ENCODE data around the gene OR5B21. TPM values are rescaled to one million over a fixed set of nuclear protein-coding genes. Genes with fewer than 3 reads are reported as not detected.

OR5B21 gene
- total RNA-seq, 4 donors from 2014 or later: not detected

DNA sequence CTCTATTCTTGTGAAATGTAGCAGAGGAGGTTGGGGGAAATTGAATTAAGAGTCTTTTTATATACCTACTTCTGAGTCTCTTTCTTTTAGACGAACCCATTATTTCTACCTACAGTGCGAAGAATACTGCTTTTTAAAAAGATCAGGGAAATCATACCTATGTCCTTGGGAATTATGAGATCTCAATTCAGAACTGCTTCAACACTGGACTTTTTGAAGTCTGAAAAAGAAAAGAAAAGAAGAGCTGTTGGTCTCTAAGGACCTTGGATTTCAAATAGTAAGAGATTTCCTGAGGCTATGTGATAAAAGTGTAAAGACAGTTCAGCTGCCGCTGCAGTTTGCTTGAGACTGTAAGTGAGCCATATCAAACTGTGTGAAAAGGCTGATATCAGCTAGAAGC lies 3.7 kb upstream of the OR5B21 start:
- no peak overlapping the region for H3K4me3 ChIP-seq

DNA sequence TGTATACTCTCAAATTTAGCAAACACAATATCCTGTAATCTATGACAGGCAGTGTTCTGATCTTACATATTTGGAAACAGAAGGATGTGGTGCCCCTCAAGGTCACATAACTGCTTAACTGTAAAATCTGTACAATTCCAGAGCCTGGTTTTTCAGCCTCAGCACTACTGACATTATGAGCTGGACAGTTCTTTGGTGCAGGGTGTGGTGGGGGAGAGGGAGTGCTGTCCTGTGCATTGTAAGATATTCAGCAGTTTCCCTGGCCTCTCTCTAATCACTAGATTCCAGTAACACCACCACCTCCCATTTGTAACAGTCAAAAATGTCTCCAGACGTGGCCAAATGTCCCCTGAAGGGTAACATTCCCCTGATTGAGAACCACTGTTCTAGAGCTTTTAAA lies 1.8 kb upstream of the OR5B21 start:
- H3K27me3 ChIP-seq: no peaks in the 10 kb centered on the region
- DNase-seq: no peak
- no peaks in the 10 kb centered on the region for H3K4me1 ChIP-seq
- H3K27ac ChIP-seq: no peak overlapping the region
- H3K9me3 ChIP-seq: no peaks in the 10 kb centered on the region
- no peaks in the 10 kb centered on the region for H3K36me3 ChIP-seq
- H3K4me3 ChIP-seq: no peak overlapping the region
- TF ChIP-seq POLR2A (IDR thresholded peaks at IDR 0.05): no peak
- TF ChIP-seq, protein P1, sequence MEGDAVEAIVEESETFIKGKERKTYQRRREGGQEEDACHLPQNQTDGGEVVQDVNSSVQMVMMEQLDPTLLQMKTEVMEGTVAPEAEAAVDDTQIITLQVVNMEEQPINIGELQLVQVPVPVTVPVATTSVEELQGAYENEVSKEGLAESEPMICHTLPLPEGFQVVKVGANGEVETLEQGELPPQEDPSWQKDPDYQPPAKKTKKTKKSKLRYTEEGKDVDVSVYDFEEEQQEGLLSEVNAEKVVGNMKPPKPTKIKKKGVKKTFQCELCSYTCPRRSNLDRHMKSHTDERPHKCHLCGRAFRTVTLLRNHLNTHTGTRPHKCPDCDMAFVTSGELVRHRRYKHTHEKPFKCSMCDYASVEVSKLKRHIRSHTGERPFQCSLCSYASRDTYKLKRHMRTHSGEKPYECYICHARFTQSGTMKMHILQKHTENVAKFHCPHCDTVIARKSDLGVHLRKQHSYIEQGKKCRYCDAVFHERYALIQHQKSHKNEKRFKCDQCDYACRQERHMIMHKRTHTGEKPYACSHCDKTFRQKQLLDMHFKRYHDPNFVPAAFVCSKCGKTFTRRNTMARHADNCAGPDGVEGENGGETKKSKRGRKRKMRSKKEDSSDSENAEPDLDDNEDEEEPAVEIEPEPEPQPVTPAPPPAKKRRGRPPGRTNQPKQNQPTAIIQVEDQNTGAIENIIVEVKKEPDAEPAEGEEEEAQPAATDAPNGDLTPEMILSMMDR (IDR thresholded peaks at IDR 0.05): no peak

More for the DNA sequence above, 3.7 kb upstream of the OR5B21 start:
- no peak overlapping the region for H3K27ac ChIP-seq
- H3K27me3 ChIP-seq: no peaks in the 10 kb centered on the region
- DNase-seq: no peak
- no peaks in the 10 kb centered on the region for H3K36me3 ChIP-seq
- H3K9me3 ChIP-seq: no peaks in the 10 kb centered on the region
- TF ChIP-seq, protein P1 (IDR thresholded peaks at IDR 0.05): no peak
- no peak for TF ChIP-seq POLR2A (IDR thresholded peaks at IDR 0.05)
- no peaks in the 10 kb centered on the region for H3K4me1 ChIP-seq

DNA sequence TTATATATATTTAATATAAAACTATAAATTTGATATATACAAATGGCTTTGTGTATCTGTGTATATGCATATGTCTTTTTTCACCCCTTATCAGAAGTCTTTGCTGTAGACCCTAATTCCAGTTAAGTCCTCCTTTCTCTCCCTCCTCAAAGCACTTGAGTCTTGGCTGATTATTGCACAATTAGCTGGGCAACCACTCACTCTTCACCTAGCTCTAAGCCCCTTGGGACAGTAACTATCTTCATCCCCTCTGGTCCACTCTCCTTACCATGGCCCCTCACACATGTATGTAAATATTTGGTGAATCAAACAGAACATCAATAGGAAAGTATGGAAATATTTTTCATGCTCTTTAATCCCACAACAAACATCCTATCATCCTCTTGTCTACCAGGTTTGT lies 909 bp upstream of the OR5B21 start:
- DNase-seq: no peak
- Histone ChIP-seq H3K4me3 (no peak overlapping the region), H3K9me3 (no peaks in the 10 kb centered on the region), H3K36me3 (no peaks in the 10 kb centered on the region), H3K4me1 (no peaks in the 10 kb centered on the region), H3K27ac (no peak overlapping the region), H3K27me3 (no peaks in the 10 kb centered on the region)
- TF ChIP-seq, protein P1 (IDR thresholded peaks at IDR 0.05): no peak
- no peak for TF ChIP-seq POLR2A (IDR thresholded peaks at IDR 0.05)

DNA sequence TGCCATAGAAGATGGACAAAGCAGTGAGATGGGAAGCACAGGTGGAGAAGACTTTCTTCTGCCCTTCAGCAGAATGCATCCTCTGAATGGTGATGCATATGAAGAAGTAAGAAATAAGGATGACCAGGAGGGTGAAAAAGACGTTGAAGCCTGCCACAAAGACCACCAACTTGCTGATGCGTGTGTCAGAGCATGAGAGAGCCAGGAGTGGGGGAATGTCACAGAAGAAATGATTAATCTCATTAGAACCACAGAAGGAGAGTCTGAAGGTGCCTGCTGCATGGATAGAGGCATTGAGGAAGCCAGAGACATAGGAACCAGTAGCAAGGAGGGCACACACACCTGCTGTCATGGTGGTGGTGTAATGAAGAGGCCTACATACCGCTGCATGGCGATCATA lies 550 bp downstream of the OR5B21 start:
- no peak overlapping the region for H3K27ac ChIP-seq
- H3K9me3 ChIP-seq: no peaks in the 10 kb centered on the region
- no peak overlapping the region for H3K4me3 ChIP-seq
- H3K36me3 ChIP-seq: no peaks in the 10 kb centered on the region
- H3K4me1 ChIP-seq: no peaks in the 10 kb centered on the region
- no peak for DNase-seq
- no peak for TF ChIP-seq POLR2A (IDR thresholded peaks at IDR 0.05)
- TF ChIP-seq, protein P1 (IDR thresholded peaks at IDR 0.05): no peak
- H3K27me3 ChIP-seq: no peaks in the 10 kb centered on the region

DNA sequence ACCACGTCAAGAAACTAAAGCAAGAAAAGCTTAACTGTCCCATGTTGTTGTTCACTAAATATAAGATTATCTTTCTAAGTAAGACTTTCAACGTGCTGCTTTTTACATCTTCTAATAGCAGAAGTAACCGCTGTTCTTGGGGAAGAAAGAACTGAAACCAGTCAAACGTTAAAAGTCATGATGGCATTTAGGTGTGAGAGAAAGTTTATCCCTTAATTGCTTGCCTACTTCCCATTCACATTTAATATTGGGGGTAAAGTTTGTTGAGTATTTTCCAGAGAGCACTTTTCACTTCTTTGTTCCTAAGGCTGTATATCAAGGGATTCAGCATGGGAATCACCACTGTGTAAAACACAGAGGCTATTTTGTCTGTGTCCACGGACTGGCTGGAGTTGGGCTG lies 970 bp downstream of the OR5B21 start:
- no peak for DNase-seq
- no peaks in the 10 kb centered on the region for H3K9me3 ChIP-seq
- H3K4me1 ChIP-seq: no peaks in the 10 kb centered on the region
- H3K27me3 ChIP-seq: no peaks in the 10 kb centered on the region
- no peak for TF ChIP-seq POLR2A (IDR thresholded peaks at IDR 0.05)
- TF ChIP-seq, protein P1 (IDR thresholded peaks at IDR 0.05): no peak
- no peak overlapping the region for H3K27ac ChIP-seq
- H3K4me3 ChIP-seq: no peak overlapping the region
- H3K36me3 ChIP-seq: no peaks in the 10 kb centered on the region

DNA sequence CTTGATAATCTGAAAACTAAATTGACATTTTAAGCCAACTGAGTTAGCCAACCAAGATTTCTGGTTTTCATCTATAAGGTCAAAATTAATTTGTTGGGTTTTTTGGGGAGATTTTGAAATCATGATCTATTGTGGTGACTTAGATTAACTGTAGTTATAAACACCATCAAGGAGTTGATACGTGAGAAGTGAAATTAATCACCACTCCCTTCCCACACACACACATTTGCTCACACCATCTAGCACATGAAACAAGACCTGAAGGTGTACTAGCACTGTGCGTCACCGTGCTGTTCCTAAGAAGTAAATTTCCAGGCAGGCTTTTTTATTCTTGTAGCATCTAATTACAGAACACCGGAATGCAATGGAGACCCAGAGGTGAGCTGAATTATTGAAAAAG lies 2.1 kb downstream of the OR5B21 start:
- no peaks in the 10 kb centered on the region for H3K4me1 ChIP-seq
- no peaks in the 10 kb centered on the region for H3K9me3 ChIP-seq
- no peak overlapping the region for H3K4me3 ChIP-seq
- H3K36me3 ChIP-seq: no peaks in the 10 kb centered on the region
- TF ChIP-seq POLR2A (IDR thresholded peaks at IDR 0.05): no peak
- TF ChIP-seq, protein P1 (IDR thresholded peaks at IDR 0.05): no peak
- no peak for DNase-seq
- no peak overlapping the region for H3K27ac ChIP-seq
- H3K27me3 ChIP-seq: no peaks in the 10 kb centered on the region
